Brain microvascular endothelial cell (primary cell): ENCODE measurements around the gene COL27A1.

Experiments
- DNase-seq: peaks from one replicate; pipeline ENCODE4 v3.0.0-alpha.2; 2020
- H3K27ac ChIP-seq: fragments of 250-450 bp; sonication (Bioruptor Pico); 2 replicates; pipeline ENCODE4 v1.5.1; 2020; ENCODE audit warnings: mild to moderate bottlenecking, moderate library complexity
- H3K27me3 ChIP-seq: fragments of 250-450 bp; sonication (Bioruptor Pico); replicated peaks from 2 replicates; pipeline ENCODE4 v1.5.1; 2020; ENCODE audit warnings: mild to moderate bottlenecking
- H3K36me3 ChIP-seq: fragments of 250-450 bp; sonication (Bioruptor Pico); replicated peaks from 2 replicates; pipeline ENCODE4 v1.5.1; 2020; ENCODE audit warnings: mild to moderate bottlenecking
- H3K4me3 ChIP-seq: 2 replicates; pipeline ENCODE4 v1.5.1; 2011; ENCODE audit warnings: low read depth, mild to moderate bottlenecking, control low read depth, low read length, moderate library complexity
- in situ Hi-C: cut with HindIII; loops from 2 replicates; pipeline ENCODE4 v1.10.0; 2017; ENCODE audit warnings: low sequenced_read_pairs, low pct_ligation_motif_present
- TF ChIP-seq, protein P1 (sequence below): IDR thresholded peaks from 2 replicates; pipeline ENCODE4 v1.5.1; 2011; ENCODE audit warnings: low read depth, mild to moderate bottlenecking, moderate library complexity, low read length, control low read depth, inconsistent platforms; ENCODE audit errors: missing control alignments

The COL27A1 gene

GRCh38 chr9:114243240-114243639 is 87.9 kb downstream of the COL27A1 start:
- Histone ChIP-seq H3K27me3 (no peaks in the 10 kb centered on the region), H3K4me3 (no peak overlapping the region), H3K36me3 (no peaks in the 10 kb centered on the region), H3K27ac (no peak overlapping the region)
- no peak for DNase-seq
- TF ChIP-seq, protein P1, sequence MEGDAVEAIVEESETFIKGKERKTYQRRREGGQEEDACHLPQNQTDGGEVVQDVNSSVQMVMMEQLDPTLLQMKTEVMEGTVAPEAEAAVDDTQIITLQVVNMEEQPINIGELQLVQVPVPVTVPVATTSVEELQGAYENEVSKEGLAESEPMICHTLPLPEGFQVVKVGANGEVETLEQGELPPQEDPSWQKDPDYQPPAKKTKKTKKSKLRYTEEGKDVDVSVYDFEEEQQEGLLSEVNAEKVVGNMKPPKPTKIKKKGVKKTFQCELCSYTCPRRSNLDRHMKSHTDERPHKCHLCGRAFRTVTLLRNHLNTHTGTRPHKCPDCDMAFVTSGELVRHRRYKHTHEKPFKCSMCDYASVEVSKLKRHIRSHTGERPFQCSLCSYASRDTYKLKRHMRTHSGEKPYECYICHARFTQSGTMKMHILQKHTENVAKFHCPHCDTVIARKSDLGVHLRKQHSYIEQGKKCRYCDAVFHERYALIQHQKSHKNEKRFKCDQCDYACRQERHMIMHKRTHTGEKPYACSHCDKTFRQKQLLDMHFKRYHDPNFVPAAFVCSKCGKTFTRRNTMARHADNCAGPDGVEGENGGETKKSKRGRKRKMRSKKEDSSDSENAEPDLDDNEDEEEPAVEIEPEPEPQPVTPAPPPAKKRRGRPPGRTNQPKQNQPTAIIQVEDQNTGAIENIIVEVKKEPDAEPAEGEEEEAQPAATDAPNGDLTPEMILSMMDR, result peak; percentile 22
- in situ Hi-C loops, result no loop called here

DNA sequence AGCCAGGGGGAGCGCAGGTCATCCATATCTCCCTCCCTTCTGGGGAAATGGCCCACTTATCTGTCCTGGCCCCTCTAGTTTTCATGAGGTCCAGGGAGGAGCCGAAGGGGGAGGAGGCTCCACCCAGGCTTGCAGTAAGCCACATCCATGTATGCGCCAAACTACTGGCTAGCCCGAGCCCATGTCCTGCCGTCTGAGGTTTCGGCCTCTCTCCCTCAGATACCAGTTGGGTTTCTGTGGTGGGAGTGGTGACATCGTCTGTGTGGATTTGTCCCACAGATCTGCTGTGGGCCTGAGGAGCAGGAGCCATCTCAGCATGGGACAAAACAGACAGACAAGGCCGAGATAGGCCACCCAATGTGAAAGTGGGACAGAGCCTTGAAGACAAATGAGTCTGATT is 89.2 kb downstream of the COL27A1 start:
- H3K27me3 ChIP-seq, result no peaks in the 10 kb centered on the region
- H3K36me3 ChIP-seq, result no peaks in the 10 kb centered on the region
- TF ChIP-seq, protein P1, result no peak
- H3K27ac ChIP-seq, result no peak overlapping the region
- no peak for DNase-seq
- no peak overlapping the region for H3K4me3 ChIP-seq
- in situ Hi-C loops, result no loop called here

- H3K27ac ChIP-seq, result no peak overlapping the region
- no peak overlapping the region for H3K4me3 ChIP-seq
- no peaks in the 10 kb centered on the region for H3K36me3 ChIP-seq
- in situ Hi-C loops, result no loop called here
- TF ChIP-seq, protein P1, result no peak
- DNase-seq, result no peak
- H3K27me3 ChIP-seq, result no peaks in the 10 kb centered on the region
Observed at GRCh38 chr9:114246558-114246957, 91.2 kb downstream of the COL27A1 start.

- TF ChIP-seq, protein P1, result no peak
- in situ Hi-C loops, result no loop called here
Observed at GRCh38 chr9:114247077-114247476, 91.7 kb downstream of the COL27A1 start.

GRCh38 chr9:114247491-114247890 is 92.2 kb downstream of the COL27A1 start:
- in situ Hi-C loops, result no loop called here
- no peaks in the 10 kb centered on the region for H3K36me3 ChIP-seq
- no peak overlapping the region for H3K4me3 ChIP-seq
- no peaks in the 10 kb centered on the region for H3K27me3 ChIP-seq
- DNase-seq, result no peak
- TF ChIP-seq, protein P1, result no peak
- no peak overlapping the region for H3K27ac ChIP-seq

More at GRCh38 chr9:114247077-114247476, 91.7 kb downstream of the COL27A1 start:
- no peak for DNase-seq
- H3K36me3 ChIP-seq, result no peaks in the 10 kb centered on the region
- H3K27me3 ChIP-seq, result no peaks in the 10 kb centered on the region
- H3K27ac ChIP-seq, result no peak overlapping the region
- no peak overlapping the region for H3K4me3 ChIP-seq

DNA sequence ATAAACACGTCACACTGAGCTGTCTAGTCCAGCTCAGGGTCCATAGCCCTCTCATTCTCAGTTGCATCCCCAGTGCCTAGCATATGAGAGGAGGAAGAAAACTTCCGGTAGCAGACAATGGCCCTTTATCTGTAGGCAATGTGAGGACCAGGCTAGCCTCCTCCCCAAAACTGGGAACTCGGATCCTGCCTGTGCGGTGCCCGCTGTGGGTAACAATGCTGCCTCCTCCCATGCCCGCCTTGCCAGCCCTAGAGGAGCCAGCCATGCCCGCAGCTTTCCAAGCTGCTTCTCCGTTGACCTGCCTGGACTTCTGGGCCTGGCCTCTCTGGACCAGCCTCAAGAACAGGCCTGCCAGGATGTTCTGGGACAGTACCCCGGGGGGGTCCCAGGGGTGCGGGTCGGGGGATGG is 93.0 kb downstream of the COL27A1 start:
- in situ Hi-C loops, result no loop called here
- no peaks in the 10 kb centered on the region for H3K27me3 ChIP-seq
- no peak overlapping the region for H3K27ac ChIP-seq
- no peak overlapping the region for H3K4me3 ChIP-seq
- DNase-seq, result no peak
- TF ChIP-seq, protein P1, result no peak
- no peaks in the 10 kb centered on the region for H3K36me3 ChIP-seq
